ENCODE data around the gene WDR77.

Gene WDR77

DNA sequence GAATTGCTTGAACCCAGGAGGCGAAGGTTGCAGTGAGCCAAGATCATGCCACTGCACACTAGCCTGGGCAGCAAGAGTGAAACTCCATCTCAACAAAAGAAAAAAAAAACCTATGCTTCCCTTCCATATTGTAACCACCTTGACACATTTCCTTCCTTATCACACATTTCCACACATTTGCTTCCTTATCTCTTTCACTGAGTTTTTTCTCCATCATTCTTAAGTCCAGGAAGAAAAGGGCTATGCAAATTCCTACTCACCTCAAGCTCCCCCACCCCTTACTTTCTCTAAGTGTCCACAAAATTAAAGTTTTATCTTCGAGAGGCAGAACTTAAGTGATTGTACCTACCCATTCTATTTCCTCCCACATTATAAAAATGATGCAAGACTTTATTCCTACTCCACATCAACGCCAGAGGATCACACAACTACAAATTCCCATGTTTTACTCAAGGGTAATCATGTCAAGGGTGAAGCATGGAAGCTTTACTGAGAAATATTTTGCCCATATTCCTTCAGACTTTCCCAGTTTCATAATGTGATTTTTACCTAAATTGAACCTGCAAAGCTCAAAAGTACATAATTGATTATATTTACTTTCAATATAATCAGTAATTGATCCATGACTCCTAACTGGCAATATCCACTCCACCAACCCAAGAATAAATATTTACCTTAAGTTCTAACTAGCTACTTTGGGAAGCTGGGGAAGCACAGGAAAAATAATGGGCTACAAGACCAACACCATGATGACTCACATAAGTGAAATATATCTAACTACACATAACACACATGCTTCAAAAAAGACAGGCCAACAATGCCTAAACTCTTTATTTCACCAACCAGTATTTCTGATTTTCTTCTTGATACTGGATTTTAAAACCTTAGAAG, 9.3 kb downstream of the WDR77 start:
- no peak for DNase-seq (ENCODE audit: low read depth, low spot score)

DNA sequence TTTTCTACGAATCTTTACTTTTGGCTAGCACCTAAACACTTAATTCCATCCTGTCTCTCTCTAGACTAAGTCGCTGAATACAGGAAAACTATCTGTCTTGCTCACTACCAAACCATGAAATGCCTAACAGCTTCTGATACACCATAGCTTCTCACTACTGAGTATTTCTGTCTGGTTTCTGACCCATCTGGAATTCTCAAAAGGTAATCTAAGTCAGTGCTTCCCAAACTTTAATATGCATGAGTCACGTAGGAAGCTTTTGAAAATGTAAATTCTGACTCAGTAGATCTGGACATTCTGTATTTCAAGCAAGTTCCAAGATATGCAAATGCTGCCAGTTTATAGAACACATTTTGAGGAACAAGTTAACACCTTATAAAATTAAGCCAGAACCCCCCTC, 12.3 kb downstream of the WDR77 start:
- no peak for DNase-seq (ENCODE audit: low read depth, low spot score)

DNA sequence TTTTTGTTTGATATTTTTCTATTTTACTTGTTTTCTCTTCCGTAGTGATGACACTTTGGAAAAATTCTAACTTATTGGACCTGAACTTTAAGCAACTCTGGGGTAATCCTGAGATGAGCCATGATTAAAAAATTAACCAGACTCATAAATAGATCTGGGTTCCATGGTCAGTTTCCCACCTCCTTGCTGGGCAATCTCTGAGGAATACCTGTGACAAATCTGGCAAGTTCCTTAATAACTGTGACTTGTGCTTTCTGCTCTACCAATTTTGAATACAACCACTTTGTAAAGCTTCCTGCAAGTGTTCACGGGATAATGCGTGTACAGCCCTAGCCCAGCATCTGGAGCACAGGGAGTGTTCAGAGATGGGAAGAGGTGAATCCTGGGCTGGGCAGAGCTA, 24.8 kb downstream of the WDR77 start:
- no peak for DNase-seq (ENCODE audit: low read depth, low spot score)

DNA sequence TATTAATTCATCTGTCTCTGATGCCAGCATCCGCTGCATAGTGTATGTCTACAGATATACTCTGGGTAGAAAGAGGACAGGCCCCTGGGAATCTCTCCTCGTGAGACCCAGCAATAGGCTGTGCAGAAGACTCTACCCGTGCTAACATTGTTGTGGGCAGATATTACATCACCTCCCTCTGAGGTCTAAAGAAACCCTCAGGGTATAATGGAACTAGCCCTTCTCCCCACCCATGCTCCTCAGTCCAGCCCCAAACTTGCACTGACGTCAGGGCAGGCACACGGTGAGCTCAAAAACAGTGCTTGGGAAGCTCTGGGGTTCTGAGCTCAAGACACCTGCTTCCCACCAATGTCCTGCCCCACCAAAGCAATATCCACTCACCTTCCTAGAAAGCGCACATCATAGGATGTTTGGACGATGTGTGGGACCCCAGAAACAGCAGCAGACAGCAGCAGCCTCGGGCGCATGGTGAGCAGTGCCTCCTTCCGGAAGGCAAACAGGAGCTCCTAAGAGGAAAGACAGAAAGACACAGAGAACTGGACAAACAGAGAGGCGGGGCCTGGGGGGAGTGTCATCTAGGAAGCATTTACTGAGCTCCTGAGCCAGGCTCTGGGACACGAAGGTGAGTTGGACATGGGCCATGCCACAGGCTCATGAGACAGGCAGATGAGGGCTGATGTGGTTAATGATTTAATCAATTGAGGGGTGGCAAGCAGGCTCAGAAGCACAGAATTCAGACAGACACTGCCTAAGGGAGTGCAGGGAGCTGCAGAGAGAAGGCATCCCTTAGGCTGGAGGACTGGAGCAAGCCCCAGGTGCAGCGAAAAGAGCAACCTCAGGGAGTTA, 26.3 kb downstream of the WDR77 start:
- DNase-seq (ENCODE audit: low read depth, low spot score), result no peak

DNA sequence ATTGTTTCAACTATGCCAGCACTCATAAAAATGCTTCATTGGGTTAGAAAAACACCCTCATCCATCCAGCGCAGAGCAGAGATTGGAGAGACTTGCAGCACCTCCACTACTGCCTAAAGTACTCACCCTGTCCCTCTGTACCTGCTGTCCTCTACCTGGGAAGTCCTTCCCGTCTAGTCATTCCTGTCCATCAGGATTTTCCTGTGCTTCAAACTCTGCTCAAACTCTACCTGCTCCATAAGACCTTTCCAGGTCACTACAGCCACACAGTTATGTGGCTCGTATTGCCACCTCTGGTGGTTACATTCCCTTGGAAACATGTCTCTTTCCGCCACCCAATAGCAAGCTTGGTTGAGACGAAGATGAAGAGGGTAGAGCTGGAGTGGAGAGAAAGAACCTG, 28.7 kb downstream of the WDR77 start:
- DNase-seq (ENCODE audit: low read depth, low spot score), result no peak

DNA sequence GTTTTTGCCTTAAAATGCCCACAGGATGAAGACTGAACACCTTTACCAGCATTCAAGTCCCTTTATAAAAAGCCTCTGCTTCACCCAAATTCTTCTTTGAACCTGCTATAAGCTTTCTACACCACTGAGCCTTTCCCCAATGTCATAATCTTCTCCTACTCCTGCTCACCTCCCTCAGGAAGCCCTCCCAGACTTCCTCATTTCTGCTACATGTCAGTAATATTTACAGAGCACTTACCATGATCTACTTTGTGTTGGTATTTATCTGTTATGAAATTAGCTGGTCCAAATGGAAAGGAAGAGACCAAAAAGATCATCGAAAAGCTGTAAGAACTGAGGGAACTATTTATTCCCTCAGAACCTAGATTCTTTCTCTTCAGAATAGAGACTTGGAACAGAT, 30.0 kb downstream of the WDR77 start:
- DNase-seq (ENCODE audit: low read depth, low spot score), result no peak

DNA sequence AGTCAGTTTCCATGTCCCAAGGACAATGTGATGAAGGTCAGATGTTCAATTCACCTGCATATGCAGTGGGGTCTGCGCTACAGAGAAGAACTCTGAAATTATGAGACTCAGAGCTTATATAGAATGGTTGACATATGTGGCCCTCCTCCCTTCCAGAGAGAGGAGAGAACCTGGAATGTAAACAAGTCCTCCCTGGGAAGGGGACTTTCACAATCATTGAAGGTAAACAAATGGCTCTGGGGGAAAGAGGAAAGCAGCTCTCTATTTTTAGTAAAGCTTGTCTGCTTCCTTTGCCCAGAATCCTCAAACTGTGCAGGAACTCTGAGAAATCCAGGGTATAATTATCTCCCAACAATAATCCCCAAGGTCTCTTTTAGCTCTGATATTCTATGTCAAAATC, 31.3 kb downstream of the WDR77 start:
- no peak for DNase-seq (ENCODE audit: low read depth, low spot score)

DNA sequence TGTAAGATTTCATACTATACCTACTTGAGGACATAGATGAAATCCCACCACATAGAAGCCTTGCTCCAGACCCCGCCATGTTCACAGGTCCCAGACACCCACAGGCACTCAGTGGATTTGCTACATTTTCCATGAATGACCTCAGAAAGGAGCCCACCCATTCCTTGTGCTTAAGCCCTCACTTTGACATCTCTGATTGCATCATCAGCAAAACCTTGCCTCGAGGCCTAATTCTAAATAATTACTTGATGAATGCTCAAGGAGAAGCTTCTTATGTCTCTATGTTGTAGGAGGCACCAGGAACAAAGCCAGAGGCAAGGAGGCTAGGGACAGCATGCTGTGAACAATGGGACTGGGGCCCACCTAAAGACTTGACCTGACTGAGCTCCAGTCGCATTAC, 33.6 kb downstream of the WDR77 start:
- DNase-seq (ENCODE audit: low read depth, low spot score), result no peak

DNA sequence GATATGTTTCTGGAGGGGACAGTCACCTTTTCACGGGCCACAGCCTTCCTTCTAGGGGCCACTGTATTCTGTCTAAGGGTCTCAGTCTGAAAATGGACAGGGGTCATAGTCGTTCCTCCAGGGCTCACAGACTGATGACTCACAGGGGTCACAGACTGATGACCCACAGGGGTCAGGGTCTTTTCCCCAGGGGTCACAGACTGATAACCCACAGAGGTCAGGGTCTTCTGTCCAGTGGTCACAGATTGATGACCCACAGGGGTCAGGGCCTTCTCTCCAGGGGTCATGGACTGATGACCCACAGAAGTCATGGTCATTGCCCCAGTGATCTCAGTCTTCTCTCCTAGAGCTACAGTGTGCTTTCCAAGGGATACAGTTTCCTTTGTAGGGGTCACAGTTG, 34.3 kb downstream of the WDR77 start:
- no peak for DNase-seq (ENCODE audit: low read depth, low spot score)

DNA sequence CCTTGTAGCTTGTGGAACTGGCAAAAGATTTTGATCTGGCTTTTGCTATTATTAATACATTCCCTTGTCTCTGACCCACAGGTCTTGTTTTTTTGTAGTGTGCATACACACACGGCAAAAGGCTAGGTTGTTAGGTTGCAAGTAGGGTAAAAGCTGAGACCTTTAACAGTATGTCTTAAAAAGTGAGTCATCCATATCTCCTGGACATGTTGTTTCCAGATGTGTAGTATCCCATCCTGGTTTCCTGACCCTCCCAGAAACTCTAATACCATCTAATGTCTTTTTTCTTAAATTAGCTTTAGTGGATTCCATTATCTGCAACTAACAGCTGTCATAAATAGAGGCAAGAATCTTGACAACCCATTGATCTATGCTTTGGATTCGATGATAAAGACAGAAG, 36.2 kb downstream of the WDR77 start:
- no peak for DNase-seq (ENCODE audit: low read depth, low spot score)

DNA sequence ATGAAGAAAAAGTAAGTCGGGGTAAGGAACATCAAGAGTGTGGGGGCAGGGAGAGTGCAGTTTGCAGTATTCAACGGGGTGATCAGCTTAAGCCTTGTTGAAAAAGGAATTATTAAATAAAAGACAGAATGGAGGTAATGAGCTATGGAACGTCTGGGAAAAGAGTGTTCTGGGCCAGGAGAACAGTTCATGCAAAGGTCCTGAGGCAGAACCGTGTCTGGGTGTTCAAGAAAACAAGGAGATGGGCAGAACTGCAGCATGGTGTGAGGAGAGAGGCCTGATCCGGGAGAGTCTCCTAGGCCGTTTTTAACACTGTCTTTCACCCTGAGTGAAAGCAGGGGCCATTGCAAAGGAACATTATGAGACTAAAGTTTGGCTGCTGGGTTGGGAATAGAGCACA, 41.8 kb downstream of the WDR77 start:
- DNase-seq (ENCODE audit: low read depth, low spot score), result no peak

DNA sequence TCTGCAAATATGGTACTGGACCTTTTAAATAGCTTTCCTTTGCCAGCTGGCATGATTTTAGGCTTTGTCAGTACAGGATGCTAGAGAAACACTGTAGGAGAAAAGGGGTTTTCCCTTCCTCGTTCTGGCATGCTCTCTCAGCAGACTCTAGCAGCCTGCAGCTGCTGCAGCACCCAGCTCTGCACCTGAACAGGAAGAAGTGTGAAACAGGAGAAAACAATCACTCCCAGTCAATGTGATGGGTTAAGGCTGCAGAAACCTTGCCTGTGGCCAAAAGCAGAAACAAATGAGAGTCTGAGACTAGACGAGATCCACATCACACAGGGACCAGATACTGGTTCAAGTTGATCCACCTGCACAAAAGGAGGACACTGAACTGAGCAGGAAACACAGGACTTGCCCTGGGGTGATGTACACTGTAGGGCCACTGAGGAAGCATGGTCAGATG, 42.7 kb downstream of the WDR77 start:
- no peak for DNase-seq (ENCODE audit: low read depth, low spot score)

DNA sequence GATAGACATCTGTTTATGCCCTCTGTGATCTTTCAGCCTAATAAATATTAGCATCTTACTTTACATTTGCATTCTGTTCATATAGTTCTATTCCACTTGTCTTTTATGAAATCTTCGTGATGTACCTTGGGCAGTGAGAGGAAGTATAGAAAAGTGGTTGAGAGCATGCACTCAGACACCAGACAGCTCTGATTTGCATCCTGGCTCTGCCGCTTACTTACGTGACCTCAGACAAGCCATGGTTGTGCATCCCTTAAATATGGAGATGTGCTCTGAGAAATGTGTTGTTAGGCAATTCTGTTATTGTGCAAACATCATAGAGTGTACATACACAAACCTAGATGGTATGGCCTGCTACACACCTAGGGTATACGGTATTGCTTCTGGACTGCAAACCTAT, 44.5 kb downstream of the WDR77 start:
- DNase-seq (ENCODE audit: low read depth, low spot score), result no peak

DNA sequence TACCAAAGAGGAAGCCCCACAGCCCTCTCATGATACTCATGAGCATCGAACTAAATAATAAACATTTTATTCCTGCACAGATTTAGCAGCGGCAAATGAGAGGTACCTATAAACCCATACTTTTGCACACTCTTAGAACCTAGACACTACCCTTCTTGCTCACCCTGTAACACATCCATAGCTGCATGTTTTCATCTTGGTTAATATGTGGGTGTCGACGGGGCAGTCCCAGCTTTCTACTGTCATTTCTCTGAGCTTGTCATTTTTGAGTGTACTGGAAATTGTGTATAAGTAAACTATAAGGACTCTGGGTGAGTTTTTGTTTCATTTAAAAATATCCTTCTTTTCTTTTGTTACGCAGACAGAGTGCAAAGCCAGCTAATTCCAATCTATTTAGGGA, 47.0 kb downstream of the WDR77 start:
- DNase-seq (ENCODE audit: low read depth, low spot score), result no peak

DNA sequence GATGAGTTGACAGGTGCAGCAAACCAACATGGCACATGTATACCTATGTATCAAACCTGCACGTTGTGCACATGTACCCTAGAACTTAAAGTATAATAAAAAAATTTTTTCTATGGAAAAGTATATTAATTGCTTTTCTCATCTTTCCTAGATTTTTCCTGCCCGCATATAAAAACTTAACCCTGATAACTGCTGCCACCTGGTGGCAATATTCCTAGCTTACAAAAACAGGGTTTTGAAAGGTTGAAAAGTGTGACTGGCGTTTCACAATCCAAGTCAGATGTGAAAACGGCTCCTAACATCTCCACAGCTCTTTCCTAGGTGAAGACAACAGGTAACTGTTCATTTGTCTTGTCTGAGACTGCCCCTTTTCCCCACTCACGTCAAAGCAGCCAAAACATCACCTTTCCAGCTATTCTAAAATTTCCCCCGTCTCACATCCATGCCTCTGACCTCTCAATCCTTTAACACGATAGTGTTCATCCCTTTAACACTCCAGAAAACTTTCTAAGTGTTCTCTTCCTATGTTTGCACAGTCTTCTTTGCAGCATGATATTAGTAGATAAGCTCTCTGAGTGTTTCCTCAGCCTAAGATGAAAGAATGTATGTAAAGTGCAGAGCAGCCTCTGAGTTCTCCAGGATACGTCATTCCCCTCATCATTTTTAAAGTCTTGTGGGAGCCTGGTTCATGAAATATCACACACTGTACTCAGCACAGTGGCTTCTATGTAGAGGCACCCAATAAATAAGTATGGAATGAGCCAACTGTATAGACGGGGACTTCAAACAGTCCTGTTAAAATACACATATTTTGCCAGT, 49.1 kb downstream of the WDR77 start:
- no peak for DNase-seq (ENCODE audit: low read depth, low spot score)

DNA sequence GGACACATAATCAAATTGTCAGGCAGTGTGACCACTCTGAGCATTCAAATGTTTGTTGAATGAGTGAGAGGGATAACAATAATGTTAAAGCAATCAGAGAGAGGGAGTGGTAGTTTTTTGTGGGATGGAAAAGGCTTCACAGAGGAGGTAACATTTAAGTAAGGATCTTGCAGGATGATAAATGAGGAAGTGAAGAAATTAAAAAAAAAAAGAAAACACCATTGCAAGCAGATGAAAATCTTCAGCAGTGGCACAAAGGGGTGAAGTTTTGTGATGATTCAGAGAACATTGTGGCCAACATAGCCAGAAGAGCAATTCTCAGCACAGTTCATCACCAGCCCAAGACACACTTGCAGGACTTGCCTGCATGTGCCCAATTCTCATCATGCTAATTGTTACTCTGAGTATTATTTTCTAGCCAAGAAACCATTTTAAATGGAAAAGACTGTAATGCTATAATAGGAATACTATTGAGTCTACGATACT, 56.6 kb downstream of the WDR77 start:
- no peak for DNase-seq (ENCODE audit: low read depth, low spot score)

DNA sequence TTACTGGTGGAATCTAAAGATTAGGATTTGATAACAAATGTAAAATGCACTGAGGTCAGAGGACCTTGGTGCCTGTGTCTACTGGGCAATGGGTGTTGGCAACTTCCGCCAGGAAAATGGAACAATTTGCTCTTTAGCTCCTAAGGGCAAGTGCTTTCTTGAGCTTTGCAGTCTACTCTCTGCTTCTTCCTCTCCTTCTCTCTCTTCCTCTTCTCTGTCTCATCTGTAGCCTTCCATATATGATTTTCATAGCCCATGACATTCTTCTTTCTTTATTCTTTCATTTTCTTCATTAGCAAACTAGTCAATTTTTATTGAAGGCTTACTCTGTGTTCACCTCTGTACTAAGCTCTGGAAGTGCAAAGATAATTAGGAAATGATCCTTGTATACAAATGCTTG, 57.0 kb downstream of the WDR77 start:
- DNase-seq (ENCODE audit: low read depth, low spot score), result no peak

All from brain pericyte (primary cell).